Duodenal mucosa (tissue), 2 donors: ENCODE results near the gene NPEPL1.

Experiments used
- H3K27ac ChIP-seq: one replicate; pipeline ENCODE4 v1.7.0; 2013; ENCODE audit warnings: low read depth, low read length
- H3K27me3 ChIP-seq, 2 donors: one replicate each; pipeline ENCODE4 v1.7.0; 2013; ENCODE audit warnings: low read length in 2 of 2, control low read depth in 1 of 2; ENCODE audit not compliant: insufficient read depth in 2 of 2, control insufficient read depth in 1 of 2
- H3K36me3 ChIP-seq, 2 donors: one replicate each; pipeline ENCODE4 v1.7.0; 2013; ENCODE audit warnings: low read length in 2 of 2, control low read depth in 1 of 2; ENCODE audit not compliant: insufficient read depth in 2 of 2, control insufficient read depth in 1 of 2
- H3K4me1 ChIP-seq, 2 donors: one replicate each; pipeline ENCODE4 v1.7.0; 2013; ENCODE audit warnings: low read length in 2 of 2, control low read depth in 1 of 2; ENCODE audit not compliant: insufficient read depth in 2 of 2, control insufficient read depth in 1 of 2
- H3K4me3 ChIP-seq, 2 donors: one replicate each; pipeline ENCODE4 v1.7.0; 2013; ENCODE audit warnings: low read length in 2 of 2, low read depth in 1 of 2
- H3K9ac ChIP-seq, 2 donors: one replicate each; pipeline ENCODE4 v1.7.0; 2013; ENCODE audit warnings: low read length in 2 of 2, low read depth in 1 of 2
- H3K9me3 ChIP-seq, 2 donors: one replicate each; pipeline ENCODE4 v1.7.0; 2013; ENCODE audit warnings: low read length in 2 of 2, control low read depth in 1 of 2; ENCODE audit not compliant: control insufficient read depth in 1 of 2

The NPEPL1 gene

GRCh38 chr20:58650181-58650775, 42.3 kb upstream of the NPEPL1 start:
- Histone ChIP-seq H3K27ac (peak overlapping the region; percentile 94), H3K4me3 (peak overlapping the region; percentile 95 to 96), H3K4me1 (peaks cover 17 to 22% of the 10 kb centered on the region in 2 donors), H3K36me3 (no peaks in the 10 kb centered on the region), H3K9ac (peak overlapping the region; percentile 63 to 98), H3K27me3 (no peaks in the 10 kb centered on the region), H3K9me3 (no peaks in the 10 kb centered on the region)

- Histone ChIP-seq H3K27me3 (no peaks in the 10 kb centered on the region), H3K4me1 (peaks cover 18 to 29% of the 10 kb centered on the region in 2 donors), H3K9me3 (no peaks in the 10 kb centered on the region), H3K27ac (peak within 1 kb of the TSS; percentile 94), H3K9ac (peak within 1 kb of the TSS; percentile 98 to 100), H3K36me3 (no peaks in the 10 kb centered on the region), H3K4me3 (peak within 1 kb of the TSS; percentile 95 to 96)
These were observed 41.6 kb upstream of the NPEPL1 start, which contains the start of gene STX16 for GRCh38 chr20:58650776-58651558. Gene STX16, plus strand, starts transcription at chr20:58651283. Its CDS starts 724 bp downstream, at chr20:58652007.

- Histone ChIP-seq H3K4me3 (peak overlapping the region; percentile 95 to 96), H3K36me3 (no peaks in the 10 kb centered on the region), H3K4me1 (peaks cover 22 to 34% of the 10 kb centered on the region in 2 donors), H3K27ac (peak overlapping the region; percentile 80), H3K9ac (peak overlapping the region; percentile 98 to 100), H3K27me3 (no peaks in the 10 kb centered on the region), H3K9me3 (no peaks in the 10 kb centered on the region)
These were observed 41.0 kb upstream of the NPEPL1 start for GRCh38 chr20:58651559-58651945.

- peak overlapping the region; percentile 80 for H3K27ac ChIP-seq
- H3K4me1 ChIP-seq, result peaks cover 25 to 39% of the 10 kb centered on the region in 2 donors
- no peaks in the 10 kb centered on the region for H3K27me3 ChIP-seq
- H3K36me3 ChIP-seq, result no peaks in the 10 kb centered on the region
- peak overlapping the region; percentile 95 to 96 for H3K4me3 ChIP-seq
- H3K9me3 ChIP-seq, result no peaks in the 10 kb centered on the region
- H3K9ac ChIP-seq, result peak overlapping the region; percentile 98 to 100
These were observed 40.5 kb upstream of the NPEPL1 start for GRCh38 chr20:58651946-58652605.

GRCh38 chr20:58652606-58653294, 39.9 kb upstream of the NPEPL1 start:
- H3K4me1 ChIP-seq, result peaks cover 31 to 45% of the 10 kb centered on the region in 2 donors
- H3K27ac ChIP-seq, result peak overlapping the region; percentile 15
- peak overlapping the region; percentile 90 to 98 for H3K9ac ChIP-seq
- H3K4me3 ChIP-seq, result peak overlapping the region; percentile 95 to 96
- no peaks in the 10 kb centered on the region for H3K9me3 ChIP-seq
- no peaks in the 10 kb centered on the region for H3K27me3 ChIP-seq
- no peaks in the 10 kb centered on the region for H3K36me3 ChIP-seq

GRCh38 chr20:58654337-58654736, 38.3 kb upstream of the NPEPL1 start:
- Histone ChIP-seq H3K27ac (no peak overlapping the region), H3K9ac (no peak overlapping the region), H3K4me3 (no peak overlapping the region), H3K27me3 (no peaks in the 10 kb centered on the region), H3K9me3 (no peaks in the 10 kb centered on the region), H3K4me1 (peaks cover 37 to 48% of the 10 kb centered on the region in 2 donors), H3K36me3 (no peaks in the 10 kb centered on the region)

GRCh38 chr20:58655328-58656107, 37.1 kb upstream of the NPEPL1 start:
- Histone ChIP-seq H3K36me3 (peaks cover 0 to 4% of the 10 kb centered on the region in 2 donors), H3K27me3 (no peaks in the 10 kb centered on the region), H3K27ac (no peak overlapping the region), H3K9me3 (no peaks in the 10 kb centered on the region), H3K4me3 (no peak overlapping the region), H3K4me1 (peaks cover 37 to 48% of the 10 kb centered on the region in 2 donors), H3K9ac (no peak overlapping the region)

GRCh38 chr20:58656831-58657230, 35.8 kb upstream of the NPEPL1 start:
- Histone ChIP-seq H3K9ac (no peak overlapping the region), H3K9me3 (no peaks in the 10 kb centered on the region), H3K27me3 (no peaks in the 10 kb centered on the region), H3K4me3 (no peak overlapping the region), H3K4me1 (peaks cover 37 to 48% of the 10 kb centered on the region in 2 donors), H3K36me3 (peaks cover 6 to 9% of the 10 kb centered on the region in 2 donors), H3K27ac (no peak overlapping the region)

GRCh38 chr20:58657262-58657661, 35.3 kb upstream of the NPEPL1 start:
- Histone ChIP-seq H3K27me3 (no peaks in the 10 kb centered on the region), H3K4me3 (no peak overlapping the region), H3K36me3 (peaks cover 6 to 11% of the 10 kb centered on the region in 2 donors), H3K27ac (no peak overlapping the region), H3K9ac (no peak overlapping the region), H3K9me3 (no peaks in the 10 kb centered on the region), H3K4me1 (peaks cover 37 to 48% of the 10 kb centered on the region in 2 donors)
